ENCODE measurements around the gene TRANK1.
A peak's percentile ranks its signal among the peaks of the same experiment; 100 is the strongest.
"Not testable (repeated sequence)": the region's sequence is repeated elsewhere in the genome, so short reads cannot be mapped to it uniquely, and the experiment has no call there.

TRANK1 gene

GRCh38 chr3:36893137-36893557 is 51.7 kb downstream of the TRANK1 start:
- DNase-seq (ENCODE audit: low read depth, low spot score): peak; percentile 42

GRCh38 chr3:36892457-36893136 is 52.3 kb downstream of the TRANK1 start:
- no peak for DNase-seq (ENCODE audit: low read depth, low spot score)

- no peak for DNase-seq (ENCODE audit: low read depth, low spot score)
Measured at GRCh38 chr3:36891701-36892160, 53.1 kb downstream of the TRANK1 start.

DNA sequence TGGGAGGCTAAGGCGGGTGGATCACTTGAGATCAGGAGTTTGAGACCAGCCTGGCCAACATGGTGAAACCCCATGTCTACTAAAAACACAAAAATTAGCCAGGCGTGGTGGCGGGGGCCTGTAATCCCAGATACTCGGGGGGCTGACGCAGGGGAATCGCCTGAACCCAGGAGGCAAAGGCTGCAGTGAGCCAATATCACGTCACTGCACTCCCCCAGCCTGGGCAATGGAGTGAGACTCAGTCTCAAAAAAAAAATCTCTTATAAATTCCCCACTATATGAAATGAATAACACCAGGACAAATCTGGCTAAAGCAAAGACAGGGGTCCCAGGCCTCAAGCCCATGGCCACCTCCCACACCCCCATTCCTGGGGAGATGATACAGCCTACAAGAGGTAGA is 53.8 kb downstream of the TRANK1 start:
- DNase-seq (ENCODE audit: low read depth, low spot score): not testable (repeated sequence)

DNA sequence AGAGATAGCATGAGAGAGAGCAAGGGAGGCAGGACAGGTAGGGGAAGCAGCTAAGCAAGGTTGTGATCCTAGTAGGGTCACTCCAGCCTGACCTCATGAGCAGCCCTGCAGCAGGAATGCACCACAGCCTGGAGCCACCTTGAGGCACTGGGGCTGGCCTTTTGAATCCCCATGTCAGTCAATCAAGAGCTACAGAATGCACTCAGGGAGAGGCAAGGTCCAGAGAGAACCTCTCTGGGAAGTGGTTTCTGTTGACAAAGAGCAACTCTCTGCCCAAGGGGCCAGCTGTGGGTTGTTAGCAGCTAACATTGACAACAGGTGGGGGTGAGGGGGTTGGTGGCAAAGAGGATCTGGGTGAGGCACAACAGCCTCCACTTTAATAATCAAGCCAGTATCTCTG is 54.6 kb downstream of the TRANK1 start:
- DNase-seq (ENCODE audit: low read depth, low spot score): no peak

DNA sequence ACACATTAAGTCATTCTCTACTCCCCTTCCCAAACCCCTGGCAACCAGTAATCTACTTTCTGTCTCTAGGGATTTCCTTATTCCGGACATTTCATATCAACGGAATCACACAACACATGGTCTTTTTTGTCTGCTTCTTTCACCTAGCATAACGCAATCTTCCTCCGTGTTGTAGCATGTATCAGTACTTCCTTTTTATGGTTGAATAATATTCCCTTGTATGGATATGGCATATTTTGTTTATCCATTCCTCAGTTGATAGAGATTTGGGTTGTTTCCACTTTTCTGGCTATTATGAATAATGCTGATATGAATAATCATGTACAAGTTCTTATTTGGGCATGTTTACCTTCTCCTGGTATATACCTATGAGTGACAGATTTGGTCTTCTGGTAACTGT is 63.1 kb downstream of the TRANK1 start:
- DNase-seq (ENCODE audit: low read depth, low spot score): no peak

- not testable (repeated sequence) for DNase-seq (ENCODE audit: low read depth, low spot score)
Measured at GRCh38 chr3:36879842-36880241, 65.0 kb downstream of the TRANK1 start.

DNA sequence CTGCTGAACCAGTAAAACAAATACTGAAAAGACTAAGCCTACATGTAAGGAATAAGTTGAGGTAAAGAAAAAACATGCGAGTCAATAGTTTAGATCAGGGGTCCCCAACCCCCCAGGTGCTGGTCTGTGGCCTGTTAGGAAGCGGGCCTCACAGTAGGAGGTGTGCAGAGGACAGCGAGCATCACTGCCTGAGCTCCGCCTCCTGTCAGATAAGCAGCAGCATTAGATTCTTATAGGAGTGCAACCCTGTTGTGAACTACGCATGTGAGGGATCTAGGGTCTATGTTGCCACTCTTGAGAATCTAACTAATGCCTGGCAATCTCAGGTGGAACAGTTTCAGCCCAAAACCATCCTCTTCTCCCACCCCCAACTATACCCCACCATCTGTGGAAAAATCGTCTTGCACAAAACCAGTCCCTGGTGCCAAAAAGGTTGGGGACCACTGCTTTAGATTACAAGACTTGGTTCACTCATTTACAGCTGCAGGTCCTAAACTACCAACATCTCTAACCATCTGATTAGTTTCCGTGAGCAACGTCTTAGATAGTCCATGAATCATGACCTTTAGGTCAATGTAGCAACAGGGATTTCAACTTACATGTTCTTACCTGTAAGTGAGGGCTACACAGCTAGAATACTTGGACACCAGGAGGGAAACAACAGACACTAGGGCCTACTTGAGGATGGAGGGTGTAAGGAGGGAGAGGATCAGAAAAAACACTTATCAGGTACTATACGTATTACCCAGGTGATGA is 66.7 kb downstream of the TRANK1 start:
- no peak for DNase-seq (ENCODE audit: low read depth, low spot score)

GRCh38 chr3:36876181-36876936 is 68.5 kb downstream of the TRANK1 start:
- no peak for DNase-seq (ENCODE audit: low read depth, low spot score)

GRCh38 chr3:36875397-36875796 is 69.5 kb downstream of the TRANK1 start:
- DNase-seq (ENCODE audit: low read depth, low spot score): no peak

DNA sequence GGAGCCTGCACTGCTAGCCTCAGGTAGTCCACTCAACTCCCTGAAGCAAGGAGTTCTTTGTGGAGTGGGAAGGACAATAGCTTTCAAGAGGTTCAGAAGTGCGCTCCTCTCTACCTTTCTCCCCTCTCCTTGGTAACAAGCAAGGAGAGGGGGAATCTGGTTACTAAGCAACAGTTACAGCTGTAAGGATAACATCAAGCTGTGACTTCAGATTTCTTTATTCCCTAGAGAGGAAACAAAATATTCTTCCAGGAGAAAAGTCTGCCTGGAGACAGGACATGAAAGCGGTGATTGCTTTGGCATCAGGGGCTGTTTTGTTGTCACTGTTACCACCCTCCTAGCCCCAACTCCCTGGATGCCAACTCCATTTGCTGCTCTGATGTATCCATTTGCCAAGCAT is 70.4 kb downstream of the TRANK1 start:
- no peak for DNase-seq (ENCODE audit: low read depth, low spot score)

DNA sequence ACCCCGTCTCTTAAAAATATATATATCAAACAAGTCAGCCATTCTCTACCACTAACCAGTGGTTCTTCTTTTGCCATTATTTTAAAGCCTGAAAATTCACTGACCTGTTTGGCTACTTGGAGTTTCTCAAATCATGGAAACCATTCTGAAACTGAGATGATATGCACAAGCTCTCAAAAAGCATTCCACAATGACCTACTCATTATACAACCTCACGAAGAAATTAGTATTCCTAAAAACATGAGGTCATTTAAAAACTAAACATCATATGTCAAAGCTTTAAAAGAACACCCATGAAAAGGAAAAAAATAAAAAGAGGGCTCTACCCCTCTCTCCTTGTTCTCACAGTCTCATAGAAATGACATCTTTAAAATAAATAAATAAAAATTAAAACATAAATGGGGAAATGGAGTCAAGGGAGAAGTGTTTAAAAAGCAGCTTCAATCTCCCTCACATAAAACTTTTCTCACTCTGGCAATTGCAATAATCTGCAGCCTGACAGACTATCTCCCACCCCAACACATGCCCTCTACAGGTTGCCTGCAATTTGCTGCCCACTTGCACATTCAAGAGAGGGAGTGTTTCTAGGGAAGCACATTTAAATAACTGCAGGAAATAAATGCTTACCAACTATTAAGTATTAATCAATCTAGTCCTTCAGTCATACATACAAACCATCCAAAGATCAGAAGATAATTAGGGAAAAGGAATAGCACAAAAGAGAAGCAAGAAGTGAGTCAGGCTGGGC is 73.3 kb downstream of the TRANK1 start:
- DNase-seq (ENCODE audit: low read depth, low spot score): no peak

DNA sequence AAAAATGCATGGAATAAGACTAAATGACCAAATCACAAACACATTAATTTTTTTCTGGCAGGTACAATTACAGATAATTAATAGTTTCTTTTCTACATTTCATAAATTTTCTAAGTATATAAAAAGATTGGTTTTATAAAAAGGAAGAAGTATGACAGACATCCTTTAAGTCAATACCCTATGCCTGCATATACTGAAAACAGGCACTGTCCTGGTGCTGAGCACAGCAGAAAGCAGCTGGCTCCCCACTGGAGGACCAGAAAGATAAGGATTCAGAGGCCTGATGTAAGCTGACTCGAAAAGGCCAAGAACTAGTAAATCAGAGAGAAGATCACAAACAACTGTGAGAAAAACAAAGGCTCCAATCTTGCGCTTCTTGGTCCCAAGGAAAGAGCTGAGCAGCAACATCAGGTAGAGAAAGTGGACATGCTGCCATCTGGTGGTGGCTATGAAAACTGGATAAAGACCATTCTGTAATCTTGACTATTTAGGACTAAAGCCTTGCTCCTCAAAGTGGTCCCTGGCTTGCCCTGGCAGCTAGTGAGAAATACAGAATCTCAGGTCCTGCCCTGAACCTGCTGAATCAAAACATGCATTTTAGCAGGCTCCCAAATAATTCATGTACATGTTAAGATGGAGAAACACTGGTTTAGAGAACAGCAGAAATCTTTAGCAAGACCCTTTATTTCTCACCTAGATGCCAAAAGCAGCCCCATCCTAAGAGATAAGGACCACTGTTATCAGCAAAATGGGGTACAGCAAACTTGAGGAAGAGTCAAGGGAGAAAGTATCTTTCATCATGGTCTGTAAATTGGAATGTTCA is 76.0 kb downstream of the TRANK1 start:
- peak; percentile 61 for DNase-seq (ENCODE audit: low read depth, low spot score)

DNA sequence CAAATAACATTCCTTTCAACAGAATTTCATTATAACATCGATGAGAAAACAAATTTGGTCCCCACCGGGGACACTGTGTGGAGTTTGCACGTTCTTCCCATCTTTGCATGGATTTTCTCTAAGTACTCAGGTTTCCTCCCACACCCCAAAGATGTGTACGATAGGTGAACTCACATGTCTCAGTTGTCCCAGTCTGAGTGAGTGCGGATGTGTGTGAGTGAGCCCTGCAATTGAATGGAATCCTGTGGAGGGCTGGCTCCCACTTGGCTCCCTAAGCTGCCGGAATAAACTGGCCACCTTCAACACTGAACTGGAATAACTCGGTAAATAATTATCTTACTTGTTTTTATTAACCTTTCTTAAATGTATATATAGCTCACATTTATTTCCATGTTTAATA is 77.0 kb downstream of the TRANK1 start:
- DNase-seq (ENCODE audit: low read depth, low spot score): no peak

DNA sequence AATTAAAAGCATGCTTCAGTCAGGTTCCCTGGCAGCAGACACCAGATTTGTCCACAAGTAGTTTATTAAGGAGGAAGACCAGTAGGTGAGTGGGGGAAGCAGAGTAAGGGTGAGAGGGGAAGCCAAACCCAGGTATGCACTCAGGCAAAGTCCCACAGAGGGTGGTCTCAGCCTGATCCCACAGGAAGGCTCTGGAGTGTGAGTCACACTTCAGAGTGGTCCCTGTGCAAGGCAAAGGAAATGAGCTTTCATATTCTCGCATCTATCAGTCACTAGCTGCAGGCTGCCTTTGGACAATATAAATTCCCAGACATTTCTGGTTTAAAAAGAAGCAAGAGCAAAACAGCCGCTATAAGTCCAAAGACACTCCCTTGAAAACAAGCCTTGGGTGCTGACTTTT is 78.5 kb downstream of the TRANK1 start:
- DNase-seq (ENCODE audit: low read depth, low spot score): no peak

DNA sequence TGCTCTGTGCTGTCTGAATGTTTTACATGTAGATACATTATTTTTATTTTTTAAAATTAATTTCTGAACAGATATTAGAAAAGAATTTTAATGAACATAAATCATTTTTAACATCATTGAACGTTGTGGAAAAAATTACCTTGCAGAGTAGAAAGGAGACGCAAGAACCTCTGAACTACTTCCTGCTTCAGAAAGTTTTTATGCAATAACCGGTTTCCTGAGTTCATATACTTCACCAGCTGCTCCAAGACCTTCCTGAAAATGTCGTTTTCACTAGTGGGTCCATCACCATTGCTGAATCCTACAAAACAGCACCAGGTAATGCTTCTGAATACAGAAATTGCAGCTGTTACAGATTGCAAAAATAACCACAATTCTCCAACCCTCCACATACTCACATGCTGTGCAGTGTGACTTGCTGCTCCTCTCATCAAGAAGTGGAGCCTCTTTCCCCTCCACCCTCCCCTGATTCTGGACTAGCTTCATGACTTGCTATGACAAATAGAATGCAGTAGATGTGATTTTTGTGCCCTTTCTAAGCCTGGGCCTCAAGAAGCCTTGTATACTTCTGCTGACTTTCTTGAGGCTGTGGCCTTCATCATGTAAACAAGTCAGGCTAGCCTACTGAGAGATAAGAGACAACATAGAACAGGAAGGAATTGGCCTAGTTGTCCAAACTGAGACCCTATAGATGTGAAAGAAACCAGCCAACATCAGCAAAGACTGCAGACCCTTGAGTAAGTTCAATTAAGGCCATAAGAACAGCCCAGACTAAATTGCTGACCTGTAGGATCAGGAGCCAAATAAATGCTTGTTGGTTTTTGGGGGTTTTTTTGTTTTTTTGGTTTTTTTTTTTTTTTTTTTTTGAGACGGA is 80.4 kb downstream of the TRANK1 start:
- DNase-seq (ENCODE audit: low read depth, low spot score): no peak

- DNase-seq (ENCODE audit: low read depth, low spot score): no peak
Measured at GRCh38 chr3:36862076-36862755, 82.6 kb downstream of the TRANK1 start.

DNA sequence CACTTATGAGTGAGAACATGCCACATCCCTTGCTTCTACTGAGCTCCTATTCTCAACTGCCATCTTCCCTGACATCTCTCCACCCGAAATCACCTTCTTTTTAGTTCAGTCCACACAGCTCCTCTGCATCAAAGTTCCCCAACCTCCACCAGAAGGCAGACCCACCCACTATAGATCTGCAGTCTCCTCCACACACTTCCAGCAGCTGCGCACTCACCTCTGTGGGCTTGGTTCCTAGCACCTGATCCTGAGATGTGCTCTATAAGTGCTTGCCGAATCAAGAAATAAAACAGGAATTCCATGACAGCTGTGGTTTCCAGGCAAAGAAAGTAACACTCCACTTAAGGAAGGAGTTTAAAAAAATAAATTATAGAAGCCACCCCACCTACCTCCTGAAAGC is 85.4 kb downstream of the TRANK1 start:
- DNase-seq (ENCODE audit: low read depth, low spot score): no peak

GRCh38 chr3:36852071-36852470 is 92.8 kb downstream of the TRANK1 start:
- no peak for DNase-seq (ENCODE audit: low read depth, low spot score)

All from iPS DF 19.7 (cell line).